Measurements from ENCODE around the gene ADGRG3.

ADGRG3 gene

GRCh38 chr16:57628783-57629293, 39.3 kb upstream of the ADGRG3 start (continued):
- no peak for TF ChIP-seq ZSCAN5A (tag by site-specific recombination; IDR thresholded peaks at IDR 0.05)
- TF ChIP-seq HOXD13 (CRISPR knock-in tag; IDR thresholded peaks at IDR 0.05; ENCODE audit: borderline replicate concordance), result no peak
- TF ChIP-seq ZNF221 (tag by site-specific recombination; IDR thresholded peaks at IDR 0.05; ENCODE audit: borderline replicate concordance), result no peak
- no peak for TF ChIP-seq GLIS1 (tag by site-specific recombination; IDR thresholded peaks at IDR 0.05)
- TF ChIP-seq ZNF660 (tag by site-specific recombination; IDR thresholded peaks at IDR 0.05), result no peak
- peak; percentile 62 for TF ChIP-seq ZBTB17 (tag by site-specific recombination; IDR thresholded peaks at IDR 0.05)
- TF ChIP-seq ZNF624 (tag by site-specific recombination; IDR thresholded peaks at IDR 0.05), result peak; percentile 82
- no peak for TF ChIP-seq ZNF24 (tag by site-specific recombination; IDR thresholded peaks at IDR 0.05)
- no peak for TF ChIP-seq HOXC10 (CRISPR knock-in tag; IDR thresholded peaks at IDR 0.05)
- TF ChIP-seq ZNF747 (tag by site-specific recombination; IDR thresholded peaks at IDR 0.05), result peak; percentile 88
- TF ChIP-seq ZBTB10 (tag by site-specific recombination; IDR thresholded peaks at IDR 0.05), result peak; percentile 83
- TF ChIP-seq KLF9 (tag by site-specific recombination; IDR thresholded peaks at IDR 0.05; ENCODE audit: low read depth), result no peak
- no peak for TF ChIP-seq ZNF174 (tag by site-specific recombination; IDR thresholded peaks at IDR 0.05)
- TF ChIP-seq ZNF449 (tag by site-specific recombination; IDR thresholded peaks at IDR 0.05), result no peak
- TF ChIP-seq ZNF777 (tag by site-specific recombination; IDR thresholded peaks at IDR 0.05; ENCODE audit: borderline replicate concordance), result peak; percentile 74; the same call in 1 of the 2 replicates
- no peak for TF ChIP-seq ZNF121 (tag by site-specific recombination; IDR thresholded peaks at IDR 0.05)
- peak; percentile 93 for TF ChIP-seq ZNF239 (tag by site-specific recombination; IDR thresholded peaks at IDR 0.05)
- TF ChIP-seq SP7 (tag by site-specific recombination; IDR thresholded peaks at IDR 0.05), result peak; percentile 25; the same call in 1 of the 2 replicates
- TF ChIP-seq RBAK (tag by site-specific recombination; IDR thresholded peaks at IDR 0.05), result peak; percentile 82; the same call in 1 of the 2 replicates
- no peak for TF ChIP-seq ZBTB26 (tag by site-specific recombination; optimal IDR thresholded peaks at IDR 0.05)
- TF ChIP-seq ELK4 (IDR thresholded peaks at IDR 0.05; ENCODE audit: borderline replicate concordance, low read depth, low read length), result no peak
- TF ChIP-seq ZNF549 (tag by site-specific recombination; IDR thresholded peaks at IDR 0.05), result no peak
- TF ChIP-seq ZFHX2 (tag by site-specific recombination; conservative IDR thresholded peaks at IDR 0.05), result peak; percentile 95
- no peak for TF ChIP-seq AEBP2 (tag by site-specific recombination; IDR thresholded peaks at IDR 0.05; ENCODE audit: borderline replicate concordance)
- TF ChIP-seq ZNF548 (tag by site-specific recombination; IDR thresholded peaks at IDR 0.05), result peak; percentile 46; the same call in 1 of the 2 replicates
- no peak for TF ChIP-seq ZNF175 (tag by site-specific recombination; IDR thresholded peaks at IDR 0.05)
- TF ChIP-seq ZNF416 (tag by site-specific recombination; IDR thresholded peaks at IDR 0.05), result peak; percentile 76; the same call in 1 of the 2 replicates
- TF ChIP-seq ZNF366 (tag by site-specific recombination; conservative IDR thresholded peaks at IDR 0.05), result peak; percentile 87
- peak; percentile 80 for TF ChIP-seq ZNF2 (tag by site-specific recombination; IDR thresholded peaks at IDR 0.05)
- no peak for TF ChIP-seq ZNF184 (tag by site-specific recombination; IDR thresholded peaks at IDR 0.05)
- no peak for TF ChIP-seq ZNF274 (IDR thresholded peaks at IDR 0.05; ENCODE audit: low read length)
- TF ChIP-seq ZNF274 (tag by site-specific recombination; IDR thresholded peaks at IDR 0.05; ENCODE audit: borderline replicate concordance), result peak; percentile 71; the same call in 1 of the 2 replicates
- peak; percentile 95 for TF ChIP-seq EGR2 (tag by site-specific recombination; IDR thresholded peaks at IDR 0.05; ENCODE audit: low read depth)
